Heart left ventricle (tissue), 13 donors: ENCODE results near the gene ERBB4.

Experiments used
- POLR2A ChIP-seq, 2 donors: fragments of 450-650 bp; IDR thresholded peaks; one replicate each; pipeline ENCODE4 v1.6.1; 2017; ENCODE audit warnings: antibody characterized with exemption in 2 of 2, mild to moderate bottlenecking in 2 of 2, moderate library complexity in 2 of 2
- TF ChIP-seq, protein P1 (sequence below), 12 donors: fragments of 200-600 bp; sonication (generic) in 4 of 12; IDR thresholded peaks; one replicate each; pipeline versions ENCODE4 v1.5.0 to v1.8.0; 2018 to 2022; ENCODE audit warnings: antibody characterized with exemption in 12 of 12, mild to moderate bottlenecking in 5 of 12
- donor health status: ischemic (EF 13 %, LVEDD 7.1; RV severe dilation, severe dysfunction).
- donor health status: DM: no; HTN: yes; CAD: no.
- donor health status: DM: no; HTN: no; CAD: no.
- donor health status: ischemic (EF 25% LVEDD 6.9; RV normal size, moderate dysfunction).
- donor health status: ischemic (EF 25% LVEDD 5.7; RV mildly dilated, moderate dysfunction).
- donor health status: ischemic (EF 35%, LVEDD 5.7; RV mildly dilated, moderate dysfunction).
- donor health status: nonischemic (EF 11% LVEDD 7.7; RV severe dilation, severe dysfunction).
- donor health status: DM: yes; HTN: yes; CAD: no.
- donor health status: PGD.
- donor health status: ischemic (EF 29% LVEDD 5.4; RV normal size, mild dysfunction).
- donor health status: nonischemic (EF 23%, LVEDD 6.1; RV moderate dilation, normal function).

DNA sequence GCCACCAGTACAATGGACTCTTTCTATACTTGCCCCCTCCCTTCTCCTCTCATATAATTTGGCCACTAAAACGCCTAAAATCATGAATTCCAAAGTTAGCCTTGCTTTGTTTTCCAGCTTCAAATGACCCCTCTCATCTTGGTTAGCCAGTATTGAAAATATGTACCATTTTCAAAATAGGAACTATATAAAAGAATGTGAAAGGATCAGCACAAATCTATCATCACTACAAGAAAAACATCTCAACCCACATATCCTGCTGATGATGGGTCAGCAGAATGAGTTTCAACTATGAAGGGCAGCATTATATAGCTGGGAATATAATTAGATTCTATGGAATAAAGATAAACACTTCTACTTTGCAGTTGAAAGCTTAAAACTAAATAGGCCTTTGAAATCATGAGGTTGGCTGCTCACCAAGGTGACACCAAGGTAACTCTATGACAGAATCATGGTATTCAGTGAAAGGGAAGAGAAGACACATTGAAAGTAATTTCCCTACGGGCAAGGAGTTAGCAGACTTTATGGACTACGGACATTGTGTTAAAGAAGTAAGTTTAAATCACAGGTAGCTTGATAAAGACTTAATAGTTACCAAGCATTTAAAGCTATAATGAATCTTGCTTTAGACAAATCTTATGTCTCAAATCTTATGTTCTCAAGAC is 1109.2 kb downstream of the ERBB4 start:
- TF ChIP-seq, protein P1, sequence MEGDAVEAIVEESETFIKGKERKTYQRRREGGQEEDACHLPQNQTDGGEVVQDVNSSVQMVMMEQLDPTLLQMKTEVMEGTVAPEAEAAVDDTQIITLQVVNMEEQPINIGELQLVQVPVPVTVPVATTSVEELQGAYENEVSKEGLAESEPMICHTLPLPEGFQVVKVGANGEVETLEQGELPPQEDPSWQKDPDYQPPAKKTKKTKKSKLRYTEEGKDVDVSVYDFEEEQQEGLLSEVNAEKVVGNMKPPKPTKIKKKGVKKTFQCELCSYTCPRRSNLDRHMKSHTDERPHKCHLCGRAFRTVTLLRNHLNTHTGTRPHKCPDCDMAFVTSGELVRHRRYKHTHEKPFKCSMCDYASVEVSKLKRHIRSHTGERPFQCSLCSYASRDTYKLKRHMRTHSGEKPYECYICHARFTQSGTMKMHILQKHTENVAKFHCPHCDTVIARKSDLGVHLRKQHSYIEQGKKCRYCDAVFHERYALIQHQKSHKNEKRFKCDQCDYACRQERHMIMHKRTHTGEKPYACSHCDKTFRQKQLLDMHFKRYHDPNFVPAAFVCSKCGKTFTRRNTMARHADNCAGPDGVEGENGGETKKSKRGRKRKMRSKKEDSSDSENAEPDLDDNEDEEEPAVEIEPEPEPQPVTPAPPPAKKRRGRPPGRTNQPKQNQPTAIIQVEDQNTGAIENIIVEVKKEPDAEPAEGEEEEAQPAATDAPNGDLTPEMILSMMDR (IDR thresholded peaks at IDR 0.05): no peak
- TF ChIP-seq POLR2A (IDR thresholded peaks at IDR 0.05): no peak
